Spleen (tissue), 11 donors: Measurements from ENCODE around the gene AXDND1. TPM values are rescaled to one million over a fixed set of nuclear protein-coding genes. Genes with fewer than 3 reads are reported as not detected.

Experiments
- DNase-seq: peaks from one replicate; pipeline ENCODE4 v3.0.0-alpha.2; 2020
- H3K27ac ChIP-seq, 8 donors: fragments of 200-600 bp; sonication (generic) in 7 of 8; 1 replicate in 4 of 8; 2 replicates in 4 of 8; pipeline versions ENCODE4 v1.5.0 to v1.8.0; 2016 to 2021; ENCODE audit warnings: inconsistent platforms in 4 of 8, mild to moderate bottlenecking in 4 of 8, moderate library complexity in 1 of 8
- H3K27me3 ChIP-seq, 7 donors: fragments of 200-600 bp; sonication (generic) in 6 of 7; replicated peaks in 1 of 7; 1 replicate in 4 of 7; 2 replicates in 3 of 7; pipeline versions ENCODE4 v1.5.0 to v1.8.0; 2016 to 2021; ENCODE audit warnings: inconsistent platforms in 3 of 7, mild to moderate bottlenecking in 1 of 7
- H3K36me3 ChIP-seq, 6 donors: fragments of 200-600 bp; sonication (generic) in 5 of 6; 1 replicate in 4 of 6; 2 replicates in 2 of 6; pipeline versions ENCODE4 v1.5.0 to v1.8.0; 2016 to 2021; ENCODE audit warnings: inconsistent platforms in 2 of 6
- H3K4me1 ChIP-seq, 6 donors: fragments of 200-600 bp; sonication (generic) in 5 of 6; 1 replicate in 3 of 6; 2 replicates in 3 of 6; pipeline versions ENCODE4 v1.5.0 to v1.8.0; 2016 to 2021; ENCODE audit warnings: inconsistent platforms in 3 of 6
- H3K4me3 ChIP-seq, 8 donors: fragments of 200-600 bp; sonication (generic) in 7 of 8; 1 replicate in 4 of 8; 2 replicates in 4 of 8; pipeline versions ENCODE4 v1.5.0 to v1.8.0; 2016 to 2021; ENCODE audit warnings: inconsistent platforms in 4 of 8, mild to moderate bottlenecking in 4 of 8, moderate library complexity in 2 of 8
- H3K9me3 ChIP-seq, 8 donors: fragments of 200-600 bp; sonication (generic) in 7 of 8; 1 replicate in 4 of 8; 2 replicates in 4 of 8; pipeline versions ENCODE4 v1.5.0 to v1.8.0; 2016 to 2021; ENCODE audit warnings: inconsistent platforms in 4 of 8
- POLR2A ChIP-seq, 3 donors: fragments of 450-650 bp; IDR thresholded peaks; one replicate each; pipeline ENCODE4 v1.5.1; 2017; ENCODE audit warnings: antibody characterized with exemption in 3 of 3, mild to moderate bottlenecking in 1 of 3
- POLR2AphosphoS5 ChIP-seq, 3 donors: sonication (generic); formaldehyde crosslinking; IDR thresholded peaks; one replicate each; pipeline ENCODE4 v1.5.1; 2017; ENCODE audit warnings: antibody characterized with exemption in 3 of 3
- WGBS, 5 donors: extraction: QIAGEN DNeasy Blood & Tissue Kit in 3 of 5; methylation state at CpG; one replicate each; pipeline versions ENCODE4 v1.1.5 to v1.1.7; 2013 to 2018; 5-methylcytosine and 5-hydroxymethylcytosine counted together
- intact Hi-C: fragments of 100-400 bp; cut with DNase I; formaldehyde crosslinking; loops from one replicate; pipeline ENCODE4 v1.15.0; 2023; ENCODE audit warnings: low total_unique reads
- polyA plus RNA-seq, 3 donors: library from polyadenylated mRNA; stranded (reverse); fragments of 200-250 nt; gene quantifications; one replicate each; pipeline ENCODE4 v1.2.1, GENCODE V29; 2013
- total RNA-seq, 7 donors: library from RNA; depleted of rRNA in 3 of 7; stranded (reverse); fragments of >200 nt in 3 of 7; fragmentation: NEBNext Ultra II Directional in 4 of 7; extraction: Animal tissue kit (Norgen Biotek cat#: 25700) in 4 of 7; gene quantifications; one replicate each; pipeline versions ENCODE4 v1.1.0 to v1.2.1, GENCODE V29; 2016 to 2021
- TF ChIP-seq, protein P1 (sequence below), 11 experiments: fragments of 200-600 bp in 7 of 11; fragments of 450-650 bp in 4 of 11; sonication (generic) in 4 of 11; IDR thresholded peaks in 8 of 11; conservative IDR thresholded peaks in 3 of 11; 1 replicate in 7 of 11; 2 replicates in 4 of 11; pipeline versions ENCODE4 v1.4.0 to v1.8.0; 2016 to 2021; ENCODE audit warnings: antibody characterized with exemption in 11 of 11, inconsistent platforms in 4 of 11, mild to moderate bottlenecking in 1 of 11
- donor health status: healthy with polysubstance abuse.
- donor health status: DM: no; HTN: no; CAD: no; lungs with moderate emphysema.
- donor health status: DM: no; HTN: no; CAD: no.
- donor health status: Bipolar disorder and iron deficiency.
- donor health status: healthy.
- donor health status: DM: no; HTN: no; CAD: no.
- donor health status: DM: yes; HTN: yes; CAD: no.

Gene AXDND1
- total and polyA plus RNA-seq, 10 donors = 0.19 to 0.66 (median 0.21) TPM; not detected in 6

DNA sequence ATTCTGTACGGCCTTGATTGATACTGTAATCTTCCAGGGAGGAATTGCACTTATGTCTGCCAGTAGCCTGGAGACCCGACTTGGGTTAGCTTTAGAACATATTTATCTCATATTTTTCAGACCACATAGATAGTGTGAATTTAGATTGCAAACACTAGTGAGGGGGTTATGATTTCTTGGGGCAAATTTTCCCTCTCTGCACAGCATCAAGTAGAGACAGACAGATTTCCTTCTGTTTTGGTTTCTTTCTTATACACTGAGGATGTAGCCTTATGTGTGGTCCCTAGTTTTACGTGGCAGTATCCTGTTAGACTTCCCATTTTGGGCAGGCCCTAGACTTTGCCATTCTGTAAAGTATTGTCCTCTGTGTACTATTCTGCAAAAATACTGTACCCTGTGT, 43.2 kb upstream of the AXDND1 start:
- H3K27ac ChIP-seq = peak overlapping the region in 5 of 8 donors; percentile 19 to 65 (median 23)
- TF ChIP-seq, protein P1, sequence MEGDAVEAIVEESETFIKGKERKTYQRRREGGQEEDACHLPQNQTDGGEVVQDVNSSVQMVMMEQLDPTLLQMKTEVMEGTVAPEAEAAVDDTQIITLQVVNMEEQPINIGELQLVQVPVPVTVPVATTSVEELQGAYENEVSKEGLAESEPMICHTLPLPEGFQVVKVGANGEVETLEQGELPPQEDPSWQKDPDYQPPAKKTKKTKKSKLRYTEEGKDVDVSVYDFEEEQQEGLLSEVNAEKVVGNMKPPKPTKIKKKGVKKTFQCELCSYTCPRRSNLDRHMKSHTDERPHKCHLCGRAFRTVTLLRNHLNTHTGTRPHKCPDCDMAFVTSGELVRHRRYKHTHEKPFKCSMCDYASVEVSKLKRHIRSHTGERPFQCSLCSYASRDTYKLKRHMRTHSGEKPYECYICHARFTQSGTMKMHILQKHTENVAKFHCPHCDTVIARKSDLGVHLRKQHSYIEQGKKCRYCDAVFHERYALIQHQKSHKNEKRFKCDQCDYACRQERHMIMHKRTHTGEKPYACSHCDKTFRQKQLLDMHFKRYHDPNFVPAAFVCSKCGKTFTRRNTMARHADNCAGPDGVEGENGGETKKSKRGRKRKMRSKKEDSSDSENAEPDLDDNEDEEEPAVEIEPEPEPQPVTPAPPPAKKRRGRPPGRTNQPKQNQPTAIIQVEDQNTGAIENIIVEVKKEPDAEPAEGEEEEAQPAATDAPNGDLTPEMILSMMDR (IDR thresholded peaks at IDR 0.05 in 8 of 11, conservative IDR thresholded peaks at IDR 0.05 in 3 of 11) = no peak
- no peak for TF ChIP-seq POLR2A (IDR thresholded peaks at IDR 0.05)
- no peak for TF ChIP-seq POLR2AphosphoS5 (IDR thresholded peaks at IDR 0.05)
- no peaks in the 10 kb centered on the region for H3K27me3 ChIP-seq
- peaks cover 0 to 52% (median 7%) of the 10 kb centered on the region in 6 donors for H3K4me1 ChIP-seq
- 47 to 66% (median 59%) methylated on average over 3 of the region's 3 CpGs for WGBS, 5 donors
- no peak for DNase-seq
- H3K9me3 ChIP-seq = no peaks in the 10 kb centered on the region
- peak overlapping the region in 3 of 8 donors; percentile 9 to 44 (median 13) for H3K4me3 ChIP-seq
- H3K36me3 ChIP-seq = peaks cover 0 to 62% (median 2%) of the 10 kb centered on the region in 6 donors
- intact Hi-C loops = no loop called here

DNA sequence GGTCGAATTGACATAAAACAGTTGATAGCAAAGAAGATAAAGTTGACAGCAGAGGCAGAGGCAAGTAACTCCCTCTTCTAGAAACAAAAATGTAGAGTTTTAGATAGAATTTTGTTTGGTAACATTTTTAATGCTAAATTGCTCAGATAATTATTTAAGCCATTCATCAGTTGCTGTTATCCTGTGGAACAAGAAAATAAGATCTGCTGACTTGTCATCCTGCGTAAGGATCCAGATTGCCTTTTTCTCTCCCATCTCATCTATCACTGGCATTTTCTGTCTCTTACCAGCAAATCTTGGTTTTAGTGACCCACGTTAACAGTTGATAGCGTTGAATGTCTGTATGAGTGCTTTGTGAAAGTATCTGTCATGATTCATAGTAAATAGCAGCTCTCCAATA, 42.3 kb upstream of the AXDND1 start:
- H3K27me3 ChIP-seq = no peaks in the 10 kb centered on the region
- H3K9me3 ChIP-seq = no peaks in the 10 kb centered on the region
- peak overlapping the region in 1 of 8 donors; percentile 65 for H3K27ac ChIP-seq
- WGBS, 5 donors = 84 to 94% (median 89%) methylated on average over 4 of the region's 4 CpGs
- peaks cover 0 to 49% (median 11%) of the 10 kb centered on the region in 6 donors for H3K4me1 ChIP-seq
- intact Hi-C loops = no loop called here
- TF ChIP-seq POLR2A (IDR thresholded peaks at IDR 0.05) (no peak), POLR2AphosphoS5 (IDR thresholded peaks at IDR 0.05) (no peak)
- TF ChIP-seq, protein P1 (IDR thresholded peaks at IDR 0.05 in 8 of 11, conservative IDR thresholded peaks at IDR 0.05 in 3 of 11) = no peak
- H3K36me3 ChIP-seq = peaks cover 0 to 57% (median 2%) of the 10 kb centered on the region in 6 donors
- no peak overlapping the region for H3K4me3 ChIP-seq
- no peak for DNase-seq

DNA sequence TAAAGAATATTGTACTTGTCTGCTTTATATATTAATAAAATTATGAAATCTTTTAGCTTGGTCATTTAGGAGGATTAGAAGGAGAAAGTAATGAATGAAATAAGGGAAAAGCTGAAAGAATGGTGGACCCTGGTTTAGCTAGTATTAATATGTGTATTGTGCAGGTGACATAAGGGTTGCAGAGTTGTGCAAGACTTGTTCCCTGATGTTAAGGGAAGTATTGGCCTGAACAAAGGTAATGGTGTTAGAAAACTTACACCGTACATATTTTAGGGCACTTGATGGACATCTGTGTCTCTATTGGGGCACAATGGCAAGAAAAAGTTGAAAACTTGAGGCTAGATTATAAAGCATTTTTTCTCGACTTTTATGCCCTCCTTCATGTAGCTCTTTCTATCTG, 39.9 kb upstream of the AXDND1 start:
- intact Hi-C loops = no loop called here
- no peak overlapping the region for H3K27ac ChIP-seq
- no peak for DNase-seq
- peaks cover 0 to 61% (median 2%) of the 10 kb centered on the region in 6 donors for H3K36me3 ChIP-seq
- no peak for TF ChIP-seq POLR2AphosphoS5 (IDR thresholded peaks at IDR 0.05)
- TF ChIP-seq POLR2A (IDR thresholded peaks at IDR 0.05) = no peak
- TF ChIP-seq, protein P1 (IDR thresholded peaks at IDR 0.05 in 8 of 11, conservative IDR thresholded peaks at IDR 0.05 in 3 of 11) = no peak
- no peak overlapping the region for H3K4me3 ChIP-seq
- WGBS, 5 donors = 63 to 87% (median 67%) methylated on average over 2 of the region's 2 CpGs
- H3K27me3 ChIP-seq = no peaks in the 10 kb centered on the region
- H3K9me3 ChIP-seq = no peaks in the 10 kb centered on the region
- H3K4me1 ChIP-seq = peaks cover 0 to 52% (median 12%) of the 10 kb centered on the region in 6 donors

DNA sequence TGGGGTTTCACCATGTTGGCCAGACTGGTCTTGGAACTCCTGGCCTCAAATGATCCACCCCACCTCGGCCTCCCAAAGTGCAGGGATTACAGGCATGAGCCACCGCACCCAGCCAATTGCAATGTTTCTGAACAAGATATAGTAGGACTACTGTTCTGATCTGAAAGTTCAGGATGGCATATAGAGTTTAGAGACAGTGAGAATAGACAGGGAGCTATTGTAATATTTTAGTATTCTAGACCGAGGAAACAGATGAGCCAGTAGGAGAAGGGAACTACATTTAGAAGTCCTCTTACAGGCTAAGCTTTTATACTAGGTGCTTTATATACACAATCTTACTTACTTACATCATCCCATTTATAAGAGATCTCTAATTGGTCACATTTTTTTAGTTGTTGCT, 39.0 kb upstream of the AXDND1 start:
- 87 to 97% (median 95%) methylated on average over 3 of the region's 3 CpGs for WGBS, 5 donors
- Histone ChIP-seq H3K4me3 (no peak overlapping the region), H3K4me1 (peaks cover 0 to 51% (median 12%) of the 10 kb centered on the region in 6 donors), H3K27me3 (no peaks in the 10 kb centered on the region), H3K36me3 (peaks cover 0 to 55% (median 2%) of the 10 kb centered on the region in 6 donors), H3K9me3 (no peaks in the 10 kb centered on the region), H3K27ac (peak overlapping the region in 2 of 8 donors; percentile 67 to 69)
- no peak for DNase-seq
- TF ChIP-seq POLR2AphosphoS5 (IDR thresholded peaks at IDR 0.05) (no peak), POLR2A (IDR thresholded peaks at IDR 0.05) (no peak)
- TF ChIP-seq, protein P1 (IDR thresholded peaks at IDR 0.05 in 8 of 11, conservative IDR thresholded peaks at IDR 0.05 in 3 of 11) = no peak
- intact Hi-C loops = no loop called here
